HG02852 (cell line): ENCODE data around the gene CABP4.
"Not testable (repeated sequence)": the region's sequence is repeated elsewhere in the genome, so short reads cannot be mapped to it uniquely, and the experiment has no call there.

Experiments
- ATAC-seq: cut with Tn5 transposase; IDR thresholded peaks from one replicate; pipeline ENCODE4 v1.9.1; 2021; ENCODE audit warnings: mild to moderate bottlenecking, moderate library complexity; ENCODE audit not compliant: unreplicated experiment

Gene CABP4

GRCh38 chr11:67476692-67477091 lies 21.5 kb downstream of the CABP4 start:
- ATAC-seq: not testable (repeated sequence)

- not testable (repeated sequence) for ATAC-seq
These were observed 22.3 kb downstream of the CABP4 start for GRCh38 chr11:67477344-67478050.

GRCh38 chr11:67482275-67482826 lies 27.2 kb downstream of the CABP4 start:
- ATAC-seq: no peak

- ATAC-seq: peak; percentile 73
These were observed 28.0 kb downstream of the CABP4 start, which contains the start of gene AIP for GRCh38 chr11:67482827-67483798. TSS of gene AIP (plus strand) at chr11:67483026. CDS start at chr11:67483159, 133 bp downstream.

- no peak for ATAC-seq
These were observed 28.9 kb downstream of the CABP4 start for GRCh38 chr11:67483831-67484665.

GRCh38 chr11:67484847-67485311 lies 29.7 kb downstream of the CABP4 start:
- ATAC-seq: no peak

- not testable (repeated sequence) for ATAC-seq
These were observed 30.8 kb downstream of the CABP4 start for GRCh38 chr11:67485873-67486361.

- peak; percentile 36 for ATAC-seq
These were observed 31.5 kb downstream of the CABP4 start for GRCh38 chr11:67486481-67487195.

GRCh38 chr11:67489203-67489884 lies 34.2 kb downstream of the CABP4 start:
- no peak for ATAC-seq

GRCh38 chr11:67489885-67490726 lies 35.0 kb downstream of the CABP4 start:
- ATAC-seq: no peak

- ATAC-seq: no peak
These were observed 35.5 kb downstream of the CABP4 start for GRCh38 chr11:67490727-67491065.

GRCh38 chr11:67491276-67492068 lies 36.3 kb downstream of the CABP4 start:
- no peak for ATAC-seq

- ATAC-seq: no peak
These were observed 37.0 kb downstream of the CABP4 start for GRCh38 chr11:67492069-67492727.

GRCh38 chr11:67492801-67493547 lies 37.8 kb downstream of the CABP4 start:
- ATAC-seq: no peak

- no peak for ATAC-seq
These were observed 38.6 kb downstream of the CABP4 start for GRCh38 chr11:67493548-67494370.
